ES-I3 (cell line): Measurements from ENCODE around the gene CNKSR1.
"Not testable (repeated sequence)": the region's sequence is repeated elsewhere in the genome, so short reads cannot be mapped to it uniquely, and the experiment has no call there.

Source experiments
- H3K36me3 ChIP-seq: 2 replicates; pipeline ENCODE4 v1.6.1; 2013; ENCODE audit warnings: mild to moderate bottlenecking, low read length, control low read depth, moderate library complexity; ENCODE audit not compliant: insufficient read depth
- H3K4me1 ChIP-seq: 2 replicates; pipeline ENCODE4 v1.6.1; 2013; ENCODE audit warnings: mild to moderate bottlenecking, control low read depth, low read length; ENCODE audit not compliant: insufficient read depth
- H3K9ac ChIP-seq: 2 replicates; pipeline ENCODE4 v1.6.1; 2013; ENCODE audit warnings: low read depth, mild to moderate bottlenecking, low read length, moderate library complexity
- H3K9me3 ChIP-seq: 2 replicates; pipeline ENCODE4 v1.6.1; 2013; ENCODE audit warnings: mild to moderate bottlenecking, low read length, moderate library complexity; ENCODE audit not compliant: control insufficient read depth, insufficient read depth

The CNKSR1 gene

GRCh38 chr1:26218906-26219494 lies 41.7 kb downstream of the CNKSR1 start:
- H3K36me3 ChIP-seq: no peaks in the 10 kb centered on the region
- H3K4me1 ChIP-seq: no peaks in the 10 kb centered on the region
- H3K9me3 ChIP-seq: no peaks in the 10 kb centered on the region
- H3K9ac ChIP-seq: no peak overlapping the region

GRCh38 chr1:26220199-26220912 lies 43.1 kb downstream of the CNKSR1 start:
- Histone ChIP-seq H3K4me1 (no peaks in the 10 kb centered on the region), H3K9ac (no peak overlapping the region), H3K36me3 (no peaks in the 10 kb centered on the region), H3K9me3 (no peaks in the 10 kb centered on the region)

- Histone ChIP-seq H3K9ac (no peak overlapping the region), H3K36me3 (no peaks in the 10 kb centered on the region), H3K9me3 (no peaks in the 10 kb centered on the region), H3K4me1 (no peaks in the 10 kb centered on the region)
These were observed 43.8 kb downstream of the CNKSR1 start for GRCh38 chr1:26221094-26221493.

- H3K9me3 ChIP-seq: no peaks in the 10 kb centered on the region
- H3K4me1 ChIP-seq: no peaks in the 10 kb centered on the region
- H3K36me3 ChIP-seq: no peaks in the 10 kb centered on the region
- H3K9ac ChIP-seq: peak overlapping the region; percentile 79; the same call in 1 of the 2 replicates
These were observed 47.3 kb downstream of the CNKSR1 start for GRCh38 chr1:26224606-26225005.

GRCh38 chr1:26225033-26225831 lies 47.9 kb downstream of the CNKSR1 start:
- Histone ChIP-seq H3K36me3 (no peaks in the 10 kb centered on the region), H3K9me3 (no peaks in the 10 kb centered on the region), H3K4me1 (no peaks in the 10 kb centered on the region), H3K9ac (peak overlapping the region; percentile 79)

- H3K9me3 ChIP-seq, H3K4me1 ChIP-seq, H3K36me3 ChIP-seq, H3K9ac ChIP-seq: not testable (repeated sequence)
These were observed 53.4 kb downstream of the CNKSR1 start for GRCh38 chr1:26230682-26231081.

GRCh38 chr1:26233903-26234643 lies 56.8 kb downstream of the CNKSR1 start, which contains the start of gene CEP85:
Gene CEP85 (plus strand): TSS chr1:26234200. CDS start chr1:26239784, 5,584 bp downstream.
- no peaks in the 10 kb centered on the region for H3K9me3 ChIP-seq
- H3K9ac ChIP-seq: peak within 1 kb of the TSS; percentile 76
- no peaks in the 10 kb centered on the region for H3K36me3 ChIP-seq
- peaks cover 4% of the 10 kb centered on the region; the same call in 1 of the 2 replicates for H3K4me1 ChIP-seq

GRCh38 chr1:26234644-26235370 lies 57.5 kb downstream of the CNKSR1 start:
- no peaks in the 10 kb centered on the region for H3K36me3 ChIP-seq
- peaks cover 4% of the 10 kb centered on the region; the same call in 1 of the 2 replicates for H3K4me1 ChIP-seq
- H3K9me3 ChIP-seq: no peaks in the 10 kb centered on the region
- H3K9ac ChIP-seq: peak overlapping the region; percentile 76

- Histone ChIP-seq H3K4me1 (peaks cover 4% of the 10 kb centered on the region; the same call in 1 of the 2 replicates), H3K9ac (no peak overlapping the region), H3K36me3 (peaks cover 4% of the 10 kb centered on the region; the same call in 1 of the 2 replicates), H3K9me3 (no peaks in the 10 kb centered on the region)
These were observed 60.1 kb downstream of the CNKSR1 start for GRCh38 chr1:26237230-26237966.
